Muscle of leg (tissue), 11 donors: ENCODE results near the gene TUBGCP5. TPM values are rescaled to one million over a fixed set of nuclear protein-coding genes. Genes with fewer than 3 reads are reported as not detected.
"Not testable (repeated sequence)": the region's sequence is repeated elsewhere in the genome, so short reads cannot be mapped to it uniquely, and the experiment has no call there.

Experiments used
- DNase-seq: peaks from one replicate; pipeline ENCODE4 v3.0.0; 2013
- H3K27ac ChIP-seq: one replicate; pipeline ENCODE4 v1.5.1; 2013; ENCODE audit warnings: mild to moderate bottlenecking, low read length, control low read depth
- H3K27me3 ChIP-seq: one replicate; pipeline ENCODE4 v1.6.1; 2013; ENCODE audit warnings: low read length; ENCODE audit not compliant: control insufficient read depth, insufficient read depth
- H3K36me3 ChIP-seq: one replicate; pipeline ENCODE4 v1.6.1; 2013; ENCODE audit warnings: low read length; ENCODE audit not compliant: control insufficient read depth, insufficient read depth
- H3K4me1 ChIP-seq: one replicate; pipeline ENCODE4 v1.6.1; 2013; ENCODE audit warnings: low read length; ENCODE audit not compliant: control insufficient read depth, insufficient read depth
- H3K4me3 ChIP-seq: one replicate; pipeline ENCODE4 v1.5.1; 2013; ENCODE audit warnings: low read length, control low read depth
- H3K9me3 ChIP-seq: replicated peaks from 2 replicates; pipeline ENCODE4 v1.6.1; 2013; ENCODE audit warnings: low read depth, low read length; ENCODE audit not compliant: control insufficient read depth
- WGBS: methylation state at CpG from one replicate; pipeline ENCODE4 v1.1.5; 2013; ENCODE audit warnings: missing lambda C conversion rate; ENCODE audit not compliant: insufficient coverage; 5-methylcytosine and 5-hydroxymethylcytosine counted together
- polyA plus RNA-seq, 8 donors: library from polyadenylated mRNA; unstranded; fragments of 120-200 nt; gene quantifications; one replicate each; pipeline versions ENCODE4 v1.2.1 to v1.2.3, GENCODE V29; 2013; ENCODE audit warnings: inconsistent platforms in 1 of 8, low replicate concordance in 1 of 8; ENCODE audit not compliant: insufficient read length in 8 of 8, insufficient read depth in 1 of 8
- total RNA-seq: library from RNA; stranded (reverse); fragments of 120-200 nt; gene quantifications from one replicate; pipeline ENCODE4 v1.2.4, GENCODE V29; 2013

Gene TUBGCP5
- total and polyA plus RNA-seq, 9 donors, result 11.2 to 21.5 (median 13.4) TPM

GRCh38 chr15:23043987-23044386, 4.6 kb upstream of the TUBGCP5 start:
- not testable (repeated sequence) for H3K4me3 ChIP-seq, H3K9me3 ChIP-seq, H3K4me1 ChIP-seq, H3K36me3 ChIP-seq, H3K27me3 ChIP-seq, H3K27ac ChIP-seq, DNase-seq
- WGBS, result no CpG with 5 or more reads among the region's 2 CpGs

- not testable (repeated sequence) for H3K4me1 ChIP-seq, DNase-seq, H3K9me3 ChIP-seq, H3K27ac ChIP-seq, H3K36me3 ChIP-seq, H3K27me3 ChIP-seq, H3K4me3 ChIP-seq
- 100% methylated on average over 3 of the region's 4 CpGs for WGBS
Measured at GRCh38 chr15:23043535-23043934, 4.2 kb upstream of the TUBGCP5 start.

- H3K4me1 ChIP-seq, H3K27me3 ChIP-seq, DNase-seq, H3K9me3 ChIP-seq, H3K36me3 ChIP-seq, H3K27ac ChIP-seq, H3K4me3 ChIP-seq: not testable (repeated sequence)
- WGBS, result 92% methylated on average over 2 of the region's 8 CpGs
Measured at GRCh38 chr15:23041736-23042135, 2.4 kb upstream of the TUBGCP5 start.

- 17% methylated on average over 5 of the region's 10 CpGs for WGBS
- DNase-seq, result no peak
- Histone ChIP-seq H3K4me3 (peak overlapping the region; percentile 68), H3K4me1 (peaks cover 7% of the 10 kb centered on the region), H3K36me3 (peaks cover 16% of the 10 kb centered on the region), H3K9me3 (no peaks in the 10 kb centered on the region), H3K27me3 (no peaks in the 10 kb centered on the region), H3K27ac (peak overlapping the region; percentile 83)
Measured at GRCh38 chr15:23039917-23040281, 530 bp upstream of the TUBGCP5 start.

- no peaks in the 10 kb centered on the region for H3K27me3 ChIP-seq
- WGBS, result under 1% methylated on average over 10 of the region's 14 CpGs
- peak overlapping the region; percentile 68 for H3K4me3 ChIP-seq
- H3K4me1 ChIP-seq, result peaks cover 7% of the 10 kb centered on the region
- DNase-seq, result no peak
- H3K27ac ChIP-seq, result peak overlapping the region; percentile 37
- H3K9me3 ChIP-seq, result no peaks in the 10 kb centered on the region
- peaks cover 25% of the 10 kb centered on the region for H3K36me3 ChIP-seq
Measured at GRCh38 chr15:23038726-23039142, 635 bp downstream of the TUBGCP5 start.

GRCh38 chr15:23035964-23036566, 3.3 kb downstream of the TUBGCP5 start:
- H3K27ac ChIP-seq, result no peak overlapping the region
- no peak overlapping the region for H3K4me3 ChIP-seq
- 29% methylated on average over 4 of the region's 5 CpGs for WGBS
- H3K9me3 ChIP-seq, result no peaks in the 10 kb centered on the region
- DNase-seq, result peak; percentile 40
- H3K27me3 ChIP-seq, result no peaks in the 10 kb centered on the region
- peaks cover 7% of the 10 kb centered on the region for H3K4me1 ChIP-seq
- peaks cover 32% of the 10 kb centered on the region for H3K36me3 ChIP-seq

GRCh38 chr15:23033979-23034378, 5.4 kb downstream of the TUBGCP5 start:
- peaks cover 43% of the 10 kb centered on the region for H3K36me3 ChIP-seq
- WGBS, result 100% methylated on average over 1 of the region's 2 CpGs

GRCh38 chr15:23026218-23026617, 13.2 kb downstream of the TUBGCP5 start:
- no peak for DNase-seq
- Histone ChIP-seq H3K36me3 (peaks cover 63% of the 10 kb centered on the region), H3K9me3 (no peaks in the 10 kb centered on the region), H3K4me3 (no peak overlapping the region), H3K4me1 (no peaks in the 10 kb centered on the region), H3K27me3 (no peaks in the 10 kb centered on the region), H3K27ac (no peak overlapping the region)
- WGBS, result no CpG with 5 or more reads among the region's 1 CpG

More at GRCh38 chr15:23033979-23034378, 5.4 kb downstream of the TUBGCP5 start:
- no peak for DNase-seq
- Histone ChIP-seq H3K9me3 (no peaks in the 10 kb centered on the region), H3K4me3 (no peak overlapping the region), H3K4me1 (peaks cover 3% of the 10 kb centered on the region), H3K27ac (no peak overlapping the region), H3K27me3 (no peaks in the 10 kb centered on the region)

GRCh38 chr15:23022156-23022555, 17.2 kb downstream of the TUBGCP5 start:
- H3K27ac ChIP-seq, result no peak overlapping the region
- H3K4me1 ChIP-seq, result no peaks in the 10 kb centered on the region
- DNase-seq, result no peak
- H3K36me3 ChIP-seq, result peaks cover 57% of the 10 kb centered on the region
- no peaks in the 10 kb centered on the region for H3K27me3 ChIP-seq
- no peak overlapping the region for H3K4me3 ChIP-seq
- no CpG with 5 or more reads among the region's 2 CpGs for WGBS
- H3K9me3 ChIP-seq, result no peaks in the 10 kb centered on the region

GRCh38 chr15:23014394-23015000, 24.9 kb downstream of the TUBGCP5 start:
- no peaks in the 10 kb centered on the region for H3K9me3 ChIP-seq
- no peaks in the 10 kb centered on the region for H3K4me1 ChIP-seq
- 86% methylated on average over 2 of the region's 3 CpGs for WGBS
- no peak overlapping the region for H3K27ac ChIP-seq
- peaks cover 46% of the 10 kb centered on the region for H3K36me3 ChIP-seq
- H3K27me3 ChIP-seq, result no peaks in the 10 kb centered on the region
- H3K4me3 ChIP-seq, result no peak overlapping the region
- DNase-seq, result no peak
